T-cell (primary cell): ENCODE measurements around the gene AKAP13. TPM values are rescaled to one million over a fixed set of nuclear protein-coding genes. Genes with fewer than 3 reads are reported as not detected.

Experiments
- ATAC-seq, 4 experiments: fragments of 200-7000 bp in 3 of 4; fragments of 150-1000 bp in 1 of 4; cut with Tn5 transposase; replicated peaks in 1 of 4; 1 replicate in 3 of 4; 2 replicates in 1 of 4; pipeline ENCODE4 v1.10.0; 2021; ENCODE audit warnings: moderate library complexity in 3 of 4, mild to moderate bottlenecking in 2 of 4, moderate number of reproducible peaks in 1 of 4
- CTCF ChIA-PET, 2 donors: fragments of 300-600 bp; sonication (Branson Sonifier 250); formaldehyde crosslinking; loops; one replicate each; lab custom pipeline; 2022; ENCODE audit warnings: antibody characterized with exemption in 2 of 2; lab: Charles Lee
- POLR2A ChIA-PET, 2 donors: fragments of 300-600 bp; sonication (Branson Sonifier 250); formaldehyde crosslinking; loops; one replicate each; lab custom pipeline; 2022; ENCODE audit warnings: antibody characterized with exemption in 2 of 2; lab: Charles Lee
- DNase-seq, 35 experiments: peaks; one replicate each; pipeline versions ENCODE4 v3.0.0 to v3.0.0-alpha.2; 2013 to 2023
- H3K27ac ChIP-seq: one replicate; pipeline ENCODE4 v1.5.1; 2013; ENCODE audit warnings: low read length
- H3K27me3 ChIP-seq, 2 experiments: replicated peaks in 1 of 2; 1 replicate in 1 of 2; 2 replicates in 1 of 2; pipeline versions ENCODE4 v1.6.1 to v1.7.0; 2013; ENCODE audit warnings: low read length in 1 of 2, mixed read lengths in 1 of 2; ENCODE audit not compliant: control insufficient read depth in 2 of 2, insufficient read depth in 2 of 2; ENCODE audit errors: extremely low read depth in 1 of 2
- H3K36me3 ChIP-seq, 2 donors: 1 replicate in 1 of 2; 2 replicates in 1 of 2; pipeline versions ENCODE4 v1.6.1 to v1.7.0; 2013; ENCODE audit warnings: low read length in 1 of 2; ENCODE audit not compliant: control insufficient read depth in 2 of 2, insufficient read depth in 1 of 2; ENCODE audit errors: extremely low read depth in 1 of 2
- H3K4me1 ChIP-seq, 2 experiments: 1 replicate in 1 of 2; 2 replicates in 1 of 2; pipeline versions ENCODE4 v1.6.1 to v1.7.0; 2013; ENCODE audit warnings: low read length in 2 of 2, mixed read lengths in 1 of 2; ENCODE audit not compliant: insufficient read depth in 2 of 2, control insufficient read depth in 1 of 2; ENCODE audit errors: extremely low read depth in 1 of 2
- H3K4me3 ChIP-seq, 2 donors: 1 replicate in 1 of 2; 2 replicates in 1 of 2; pipeline versions ENCODE4 v1.5.1 to v1.7.0; 2013; ENCODE audit warnings: mild to moderate bottlenecking in 2 of 2, low read length in 1 of 2, moderate library complexity in 1 of 2; ENCODE audit not compliant: control insufficient read depth in 1 of 2; ENCODE audit errors: extremely low read depth in 1 of 2
- H3K9me3 ChIP-seq: 2 replicates; pipeline ENCODE4 v1.7.0; 2013
- H3K27ac Mint-ChIP-seq, 2 donors: one replicate each; pipeline ENCODE4 v1.8.0; 2020 to 2021; ENCODE audit warnings: mild to moderate bottlenecking in 2 of 2, mixed read lengths in 2 of 2
- H3K27me3 Mint-ChIP-seq, 2 donors: one replicate each; pipeline ENCODE4 v1.8.0; 2021 to 2022; ENCODE audit warnings: mixed read lengths in 2 of 2
- H3K36me3 Mint-ChIP-seq: one replicate; pipeline ENCODE4 v1.8.0; 2021; ENCODE audit warnings: mixed read lengths
- H3K4me1 Mint-ChIP-seq, 3 donors: one replicate each; pipeline ENCODE4 v1.8.0; 2020 to 2022; ENCODE audit warnings: mixed read lengths in 3 of 3, mild to moderate bottlenecking in 1 of 3
- H3K4me3 Mint-ChIP-seq, 3 donors: one replicate each; pipeline ENCODE4 v1.8.0; 2020 to 2022; ENCODE audit warnings: mild to moderate bottlenecking in 3 of 3, mixed read lengths in 3 of 3, moderate library complexity in 3 of 3
- H3K9me3 Mint-ChIP-seq, 3 donors: one replicate each; pipeline ENCODE4 v1.8.0; 2020 to 2022; ENCODE audit warnings: mixed read lengths in 3 of 3
- WGBS: methylation state at CpG from one replicate; pipeline ENCODE4 v1.1.5; 2013; ENCODE audit warnings: missing lambda C conversion rate; ENCODE audit not compliant: insufficient coverage; 5-methylcytosine and 5-hydroxymethylcytosine counted together
- total RNA-seq, 35 experiments: library from RNA in 6 of 35; stranded (reverse) in 6 of 35; fragments of 120-200 nt in 1 of 35; gene quantifications; one replicate each; pipeline versions ENCODE4 v1.2.1 to v1.2.4 and lab custom pipeline; 2013 to 2026

Gene AKAP13
- total RNA-seq, 5 donors from 2014 or later (not counting 1 experiment from before 2014, with no cell fraction given), result 232 to 391 (median 281) TPM

GRCh38 chr15:85768595-85769168 is 388.3 kb downstream of the AKAP13 start:
- no peak overlapping the region for H3K27ac Mint-ChIP-seq
- H3K4me1 ChIP-seq, result no peaks in the 10 kb centered on the region
- no peak overlapping the region for H3K27ac ChIP-seq
- no peaks in the 10 kb centered on the region for H3K9me3 Mint-ChIP-seq
- peaks cover 4 to 9% of the 10 kb centered on the region in 2 donors for H3K36me3 ChIP-seq
- H3K4me3 Mint-ChIP-seq, result no peak overlapping the region
- H3K4me1 Mint-ChIP-seq, result peaks cover 17 to 21% (median 18%) of the 10 kb centered on the region in 3 donors
- H3K9me3 ChIP-seq, result no peaks in the 10 kb centered on the region
- WGBS, result 98% methylated on average over 30 of the region's 32 CpGs
- H3K36me3 Mint-ChIP-seq, result peaks cover 20% of the 10 kb centered on the region
- H3K27me3 Mint-ChIP-seq, result no peaks in the 10 kb centered on the region
- POLR2A ChIA-PET, result no interaction called here
- ATAC-seq, result no peak
- H3K27me3 ChIP-seq, result no peaks in the 10 kb centered on the region
- CTCF ChIA-PET, result no interaction called here
- H3K4me3 ChIP-seq, result no peak overlapping the region
- DNase-seq, result no peak

DNA sequence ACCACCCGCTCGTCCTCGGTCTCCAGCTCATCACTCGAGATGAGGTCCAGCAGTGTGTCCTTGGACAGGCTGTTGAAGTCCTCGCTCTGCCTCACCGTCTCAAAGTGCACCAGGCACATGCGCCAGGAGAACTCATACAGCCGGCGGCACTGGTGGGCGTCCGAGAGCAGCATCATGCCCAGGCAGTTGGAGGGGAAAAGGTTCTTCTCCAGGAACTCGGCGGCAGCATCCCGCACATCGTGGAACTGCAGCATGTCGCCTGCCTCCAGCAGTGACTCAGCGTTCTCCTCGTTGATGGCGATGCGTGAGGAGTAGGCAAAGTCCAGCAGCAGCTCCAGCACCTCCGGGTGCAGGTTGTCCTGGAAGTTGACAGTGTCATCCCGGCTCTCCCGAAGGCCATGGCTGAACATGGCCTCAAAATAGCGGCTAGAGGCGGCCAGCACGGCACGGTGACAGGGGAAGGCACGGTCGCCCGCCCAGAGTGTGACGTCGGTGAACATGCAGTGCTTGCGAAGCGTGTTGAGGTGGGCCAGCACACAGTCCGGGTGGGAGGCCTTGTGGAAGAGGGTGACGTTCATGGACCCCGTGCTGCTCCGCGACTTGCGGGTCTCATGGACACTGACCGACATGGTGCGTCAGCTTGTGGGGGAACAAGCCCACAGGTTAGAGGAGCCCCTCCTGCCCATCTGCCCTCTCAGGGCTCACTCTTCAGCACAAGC is 388.9 kb downstream of the AKAP13 start:
- Histone ChIP-seq H3K27ac (no peak overlapping the region), H3K4me1 (no peaks in the 10 kb centered on the region), H3K4me3 (no peak overlapping the region), H3K36me3 (peaks cover 3 to 9% of the 10 kb centered on the region in 2 donors), H3K27me3 (no peaks in the 10 kb centered on the region), H3K9me3 (no peaks in the 10 kb centered on the region)
- peaks cover 21 to 22% (median 21%) of the 10 kb centered on the region in 3 donors for H3K4me1 Mint-ChIP-seq
- WGBS, result 98% methylated on average over 40 of the region's 42 CpGs
- ATAC-seq (no peak), DNase-seq (no peak)
- no peak overlapping the region for H3K4me3 Mint-ChIP-seq
- no peaks in the 10 kb centered on the region for H3K9me3 Mint-ChIP-seq
- POLR2A ChIA-PET, result no interaction called here
- CTCF ChIA-PET, result no interaction called here
- no peaks in the 10 kb centered on the region for H3K27me3 Mint-ChIP-seq
- peaks cover 20% of the 10 kb centered on the region for H3K36me3 Mint-ChIP-seq
- no peak overlapping the region for H3K27ac Mint-ChIP-seq

DNA sequence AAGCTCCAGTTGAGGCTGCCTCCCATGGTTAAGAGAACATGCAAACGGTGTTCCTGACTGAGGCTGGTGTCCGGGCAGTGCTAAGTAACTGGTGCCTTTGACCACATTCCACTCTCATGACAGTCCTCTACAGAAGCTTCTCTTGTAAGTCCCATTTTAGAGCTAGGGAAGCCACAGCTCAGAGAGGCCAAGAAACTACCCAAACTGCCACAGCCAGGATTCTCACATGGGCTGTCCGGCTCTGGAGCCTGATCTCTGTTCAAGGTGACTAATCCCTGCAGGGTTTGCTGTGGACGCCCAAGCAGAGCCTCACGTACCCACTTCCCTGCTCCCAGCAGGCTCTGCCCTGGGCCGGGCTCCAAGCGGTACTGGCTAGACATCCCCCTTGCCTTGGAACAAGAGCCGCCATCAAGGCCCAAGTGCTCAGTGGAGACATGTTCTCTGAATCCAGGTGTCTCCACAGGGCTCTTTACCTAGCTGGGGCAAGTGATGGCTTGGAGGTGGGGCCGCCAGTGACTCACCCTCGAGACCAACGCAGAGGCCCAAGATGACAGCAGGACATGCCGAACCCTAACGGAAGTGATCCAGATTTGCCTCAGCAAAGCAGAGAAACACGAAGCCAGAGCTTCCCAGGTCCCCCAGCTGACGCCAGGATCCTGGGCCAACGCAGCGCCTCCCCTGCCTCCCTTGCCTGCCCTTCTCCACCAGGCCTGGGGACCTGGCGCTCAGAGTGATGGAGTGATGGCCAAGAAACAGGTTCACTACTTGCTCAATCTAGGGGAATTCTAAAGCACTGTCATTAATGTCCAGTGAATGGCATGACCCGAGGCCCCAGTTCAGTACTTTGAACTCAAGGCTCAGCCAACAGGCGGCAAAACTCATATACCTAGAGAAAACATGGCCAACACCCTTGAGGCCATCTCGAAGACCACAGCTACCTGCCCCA is 390.0 kb downstream of the AKAP13 start:
- Histone ChIP-seq H3K9me3 (no peaks in the 10 kb centered on the region), H3K4me3 (no peak overlapping the region), H3K4me1 (peaks cover 0 to 2% of the 10 kb centered on the region in 2 experiments), H3K27me3 (no peaks in the 10 kb centered on the region), H3K36me3 (peaks cover 3 to 9% of the 10 kb centered on the region in 2 donors), H3K27ac (no peak overlapping the region)
- CTCF ChIA-PET, result no interaction called here
- POLR2A ChIA-PET, result no interaction called here
- ATAC-seq (no peak), DNase-seq (no peak)
- H3K4me1 Mint-ChIP-seq, result peaks cover 21 to 25% (median 23%) of the 10 kb centered on the region in 3 donors
- no peak overlapping the region for H3K27ac Mint-ChIP-seq
- H3K4me3 Mint-ChIP-seq, result no peak overlapping the region
- WGBS, result 93% methylated on average over 19 of the region's 21 CpGs
- H3K27me3 Mint-ChIP-seq, result no peaks in the 10 kb centered on the region
- peaks cover 20% of the 10 kb centered on the region for H3K36me3 Mint-ChIP-seq
- no peaks in the 10 kb centered on the region for H3K9me3 Mint-ChIP-seq

DNA sequence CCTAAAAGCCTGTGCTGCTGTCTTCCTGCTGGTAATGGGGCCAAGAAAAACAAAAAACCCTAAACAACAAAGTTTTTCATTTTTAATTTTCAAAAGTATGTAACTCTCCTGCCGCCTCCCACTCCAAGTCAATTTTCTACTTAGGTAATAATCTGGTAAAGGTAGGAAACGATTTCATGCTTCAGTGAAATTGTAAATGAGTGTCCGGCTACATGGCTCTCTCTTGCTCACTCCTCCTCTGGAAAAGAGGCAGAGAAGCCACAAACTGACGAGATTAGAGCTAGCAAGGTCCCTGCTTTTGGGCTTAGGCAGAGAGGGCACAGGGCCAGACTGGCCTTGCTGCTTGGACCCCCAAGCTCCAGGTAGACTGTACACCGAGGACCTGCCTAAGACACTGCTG is 390.9 kb downstream of the AKAP13 start:
- H3K4me3 Mint-ChIP-seq, result no peak overlapping the region
- H3K27ac Mint-ChIP-seq, result no peak overlapping the region
- POLR2A ChIA-PET, result no interaction called here
- no peaks in the 10 kb centered on the region for H3K27me3 Mint-ChIP-seq
- Histone ChIP-seq H3K4me3 (no peak overlapping the region), H3K36me3 (peaks cover 3 to 9% of the 10 kb centered on the region in 2 donors), H3K4me1 (peaks cover 0 to 5% of the 10 kb centered on the region in 2 experiments), H3K27ac (no peak overlapping the region), H3K27me3 (no peaks in the 10 kb centered on the region), H3K9me3 (no peaks in the 10 kb centered on the region)
- H3K9me3 Mint-ChIP-seq, result no peaks in the 10 kb centered on the region
- CTCF ChIA-PET, result no interaction called here
- H3K4me1 Mint-ChIP-seq, result peaks cover 19 to 26% (median 24%) of the 10 kb centered on the region in 3 donors
- 94% methylated on average over 3 of the region's 5 CpGs for WGBS
- ATAC-seq (no peak), DNase-seq (no peak)
- H3K36me3 Mint-ChIP-seq, result peaks cover 20% of the 10 kb centered on the region

DNA sequence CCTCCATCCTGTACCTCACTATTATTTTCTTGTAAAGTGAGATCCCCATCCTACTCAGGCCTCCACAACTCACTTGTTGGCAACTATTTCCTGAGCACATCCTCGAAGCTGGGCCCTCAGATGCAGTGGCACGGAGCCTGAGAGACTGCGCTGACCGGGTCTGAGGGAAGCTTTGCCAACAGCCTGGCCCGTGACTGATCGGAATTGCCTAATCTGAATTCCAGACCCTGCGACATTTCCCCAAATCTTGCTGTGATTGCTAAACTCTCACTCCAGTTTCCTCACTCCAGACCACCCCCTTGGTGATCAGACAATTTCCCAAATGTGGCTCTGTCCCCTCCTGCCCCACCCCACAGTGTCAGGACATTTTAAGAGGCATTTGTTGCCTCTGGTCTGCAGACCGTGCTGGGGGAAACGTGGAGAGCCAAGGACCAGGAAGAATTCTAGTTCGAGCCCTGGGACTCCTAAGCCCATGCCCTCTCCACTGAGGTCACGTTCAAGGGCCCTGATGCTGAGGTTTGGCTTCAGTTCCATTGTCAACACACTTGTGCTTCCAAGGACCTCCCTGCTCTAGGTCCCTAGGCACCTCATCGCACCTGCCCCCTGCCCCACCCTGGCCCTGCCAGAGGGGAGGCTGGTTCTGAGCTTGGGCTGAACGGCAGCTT is 391.5 kb downstream of the AKAP13 start:
- WGBS, result 86% methylated on average over 10 of the region's 13 CpGs
- H3K4me3 Mint-ChIP-seq, result no peak overlapping the region
- CTCF ChIA-PET, result no interaction called here
- no peaks in the 10 kb centered on the region for H3K27me3 Mint-ChIP-seq
- H3K36me3 ChIP-seq, result peaks cover 3 to 9% of the 10 kb centered on the region in 2 donors
- no peaks in the 10 kb centered on the region for H3K27me3 ChIP-seq
- peaks cover 20% of the 10 kb centered on the region for H3K36me3 Mint-ChIP-seq
- H3K27ac Mint-ChIP-seq, result no peak overlapping the region
- no peak overlapping the region for H3K4me3 ChIP-seq
- ATAC-seq (no peak), DNase-seq (no peak)
- peaks cover 13 to 26% (median 21%) of the 10 kb centered on the region in 3 donors for H3K4me1 Mint-ChIP-seq
- POLR2A ChIA-PET, result no interaction called here
- H3K9me3 ChIP-seq, result no peaks in the 10 kb centered on the region
- peaks cover 0 to 5% of the 10 kb centered on the region in 2 experiments for H3K4me1 ChIP-seq
- no peaks in the 10 kb centered on the region for H3K9me3 Mint-ChIP-seq
- H3K27ac ChIP-seq, result no peak overlapping the region

- peaks cover 0 to 5% of the 10 kb centered on the region in 2 experiments for H3K4me1 ChIP-seq
- H3K27ac Mint-ChIP-seq, result no peak overlapping the region
- no peaks in the 10 kb centered on the region for H3K27me3 Mint-ChIP-seq
- H3K9me3 Mint-ChIP-seq, result no peaks in the 10 kb centered on the region
- H3K27ac ChIP-seq, result no peak overlapping the region
- 87% methylated on average over 9 of the region's 9 CpGs for WGBS
- H3K36me3 ChIP-seq, result peaks cover 3 to 9% of the 10 kb centered on the region in 2 donors
- ATAC-seq, result no peak
- peaks cover 17% of the 10 kb centered on the region for H3K36me3 Mint-ChIP-seq
- peaks cover 13 to 28% (median 20%) of the 10 kb centered on the region in 3 donors for H3K4me1 Mint-ChIP-seq
- ChIA-PET CTCF (no interaction called here), POLR2A (no interaction called here)
- no peak overlapping the region for H3K4me3 ChIP-seq
- no peak for DNase-seq
- H3K4me3 Mint-ChIP-seq, result no peak overlapping the region
- no peaks in the 10 kb centered on the region for H3K27me3 ChIP-seq
- H3K9me3 ChIP-seq, result no peaks in the 10 kb centered on the region
These were observed 392.3 kb downstream of the AKAP13 start for GRCh38 chr15:85772668-85773067.
